Right lobe of liver (tissue), 6 donors: ENCODE results near the gene FHOD1. TPM values are rescaled to one million over a fixed set of nuclear protein-coding genes. Genes with fewer than 3 reads are reported as not detected.
A peak's percentile ranks its signal among the peaks of the same experiment; 100 is the strongest.

Experiments
- ATAC-seq, 4 donors: fragments of 200-7000 bp; cut with Tn5 transposase; one replicate each; pipeline ENCODE4 v1.9.1; 2020; ENCODE audit warnings: mild to moderate bottlenecking in 4 of 4, moderate library complexity in 4 of 4
- DNase-seq, 3 donors: peaks; one replicate each; pipeline ENCODE4 v3.0.0-alpha.2; 2020
- H3K27ac ChIP-seq, 3 donors: fragments of 200-600 bp; one replicate each; pipeline ENCODE4 v1.8.0; 2022
- H3K27me3 ChIP-seq, 2 donors: fragments of 200-600 bp; one replicate each; pipeline ENCODE4 v1.8.0; 2022
- H3K36me3 ChIP-seq, 4 donors: fragments of 200-600 bp; sonication (generic) in 1 of 4; one replicate each; pipeline versions ENCODE4 v1.5.1 to v1.8.0; 2017 to 2022; ENCODE audit warnings: control low read depth in 1 of 4
- H3K4me1 ChIP-seq, 4 donors: fragments of 200-600 bp; sonication (generic) in 1 of 4; one replicate each; pipeline versions ENCODE4 v1.5.1 to v1.8.0; 2017 to 2022; ENCODE audit warnings: control low read depth in 1 of 4
- H3K4me3 ChIP-seq, 3 donors: fragments of 200-600 bp; one replicate each; pipeline ENCODE4 v1.8.0; 2022
- H3K9me3 ChIP-seq, 4 donors: fragments of 200-600 bp; sonication (generic) in 1 of 4; one replicate each; pipeline versions ENCODE4 v1.5.1 to v1.8.0; 2017 to 2022; ENCODE audit warnings: control low read depth in 1 of 4
- CTCF ChIP-seq, 4 donors: fragments of 200-600 bp in 3 of 4; fragments of 450-650 bp in 1 of 4; IDR thresholded peaks; one replicate each; pipeline versions ENCODE4 v1.5.1 to v1.8.0; 2016 to 2022; ENCODE audit warnings: antibody characterized with exemption in 4 of 4, mild to moderate bottlenecking in 2 of 4
- POLR2A ChIP-seq: fragments of 450-650 bp; IDR thresholded peaks from one replicate; pipeline ENCODE4 v1.6.1; 2017; ENCODE audit warnings: antibody characterized with exemption, mild to moderate bottlenecking
- WGBS: methylation state at CpG from one replicate; pipeline ENCODE4 v1.1.6; 2018; ENCODE audit warnings: low coverage, low lambda C conversion rate; ENCODE audit not compliant: insufficient coverage; ENCODE audit errors: missing lambda C conversion rate; 5-methylcytosine and 5-hydroxymethylcytosine counted together
- intact Hi-C, 2 donors: fragments of 100-400 bp; cut with DNase I; formaldehyde crosslinking; loops; one replicate each; pipeline versions ENCODE4 v1.11.2 to v1.14.1; 2022
- total RNA-seq, 6 experiments: library from RNA; depleted of rRNA in 2 of 6; stranded (reverse); fragments of >200 nt in 2 of 6; fragmentation: NEBNext Ultra II Directional in 3 of 6; extraction: Animal tissue kit (Norgen Biotek cat#: 25700) in 3 of 6; gene quantifications; one replicate each; pipeline versions ENCODE4 v1.1.0 to v1.2.4, GENCODE V29; 2016 to 2023
- donor health status: DM: no; HTN: yes; CAD: no.
- donor health status: DM: no; HTN: no; CAD: no.
- donor health status: DM: no; HTN: no; CAD: no.
- donor health status: DM: no; HTN: yes; CAD: no.
- donor health status: DM: no; HTN: yes; CAD: no.

The FHOD1 gene
- total RNA-seq, 6 experiments from 2014 or later = 2.3 to 9.6 (median 3.5) TPM

- intact Hi-C loops = no loop called here
- TF ChIP-seq POLR2A (no peak), CTCF (IDR thresholded peaks at IDR 0.05) (no peak)
- DNase-seq (no peak), ATAC-seq (no peak)
- no peaks in the 10 kb centered on the region for H3K36me3 ChIP-seq
- no peaks in the 10 kb centered on the region for H3K27me3 ChIP-seq
- H3K9me3 ChIP-seq = no peaks in the 10 kb centered on the region
- WGBS = 5% methylated on average over 12 of the region's 12 CpGs
- H3K27ac ChIP-seq = no peak overlapping the region
- H3K4me3 ChIP-seq = no peak overlapping the region
- peaks cover 0 to 17% (median 9%) of the 10 kb centered on the region in 4 donors for H3K4me1 ChIP-seq
Observed at GRCh38 chr16:67185651-67186134, 61.6 kb downstream of the FHOD1 start.

GRCh38 chr16:67184995-67185650 is 62.2 kb downstream of the FHOD1 start:
- no peak for TF ChIP-seq POLR2A
- peak; percentile 76 to 83 (median 77) for TF ChIP-seq CTCF (IDR thresholded peaks at IDR 0.05)
- Histone ChIP-seq H3K4me3 (no peak overlapping the region), H3K27ac (no peak overlapping the region), H3K9me3 (no peaks in the 10 kb centered on the region), H3K36me3 (no peaks in the 10 kb centered on the region), H3K27me3 (no peaks in the 10 kb centered on the region), H3K4me1 (peaks cover 0 to 17% (median 9%) of the 10 kb centered on the region in 4 donors)
- intact Hi-C loops = no loop called here
- ATAC-seq = peak; percentile 55 to 63 (median 58)
- peak; percentile 89 to 92 (median 89) for DNase-seq
- WGBS = 9% methylated on average over 12 of the region's 43 CpGs

GRCh38 chr16:67184453-67184994 is 62.8 kb downstream of the FHOD1 start:
- TF ChIP-seq POLR2A (no peak), CTCF (IDR thresholded peaks at IDR 0.05) (no peak)
- Histone ChIP-seq H3K9me3 (no peaks in the 10 kb centered on the region), H3K27me3 (no peaks in the 10 kb centered on the region), H3K27ac (peak overlapping the region; percentile 85 to 91 (median 90)), H3K4me3 (peak overlapping the region; percentile 56 to 79 (median 67)), H3K36me3 (no peaks in the 10 kb centered on the region), H3K4me1 (peaks cover 0 to 17% (median 9%) of the 10 kb centered on the region in 4 donors)
- ATAC-seq (peak; percentile 4 to 24 (median 12)), DNase-seq (peak in 1 of 3 donors; percentile 69)
- intact Hi-C loops = no loop called here
- WGBS = 0% methylated on average over 15 of the region's 59 CpGs

GRCh38 chr16:67183627-67184452 is 63.4 kb downstream of the FHOD1 start, which contains the start of gene MATCAP1:
Gene MATCAP1, minus strand, starts transcription at chr16:67183963. Its CDS starts 3,353 bp downstream, at chr16:67180610.
- no peaks in the 10 kb centered on the region for H3K27me3 ChIP-seq
- peak; percentile 85 to 94 (median 90) for ATAC-seq
- WGBS = 0% methylated on average over 13 of the region's 77 CpGs
- intact Hi-C loops = no loop called here
- H3K9me3 ChIP-seq = no peaks in the 10 kb centered on the region
- H3K27ac ChIP-seq = peak within 1 kb of the TSS; percentile 85 to 91 (median 90)
- no peaks in the 10 kb centered on the region for H3K36me3 ChIP-seq
- TF ChIP-seq POLR2A (peak; percentile 46), CTCF (IDR thresholded peaks at IDR 0.05) (no peak)
- peaks cover 0 to 18% (median 9%) of the 10 kb centered on the region in 4 donors for H3K4me1 ChIP-seq
- peak; percentile 92 to 96 (median 93) for DNase-seq
- H3K4me3 ChIP-seq = peak within 1 kb of the TSS; percentile 56 to 79 (median 67)
